Common myeloid progenitor, CD34-positive (primary cell): Measurements from ENCODE around the gene RGS2.

ENCODE experiments used
- CTCF ChIA-PET: fragments of 350-600 bp; sonication (Branson Sonifier 250); formaldehyde crosslinking; loops from one replicate; lab custom pipeline; 2021; ENCODE audit warnings: antibody characterized with exemption; lab: Charles Lee
- POLR2A ChIA-PET: fragments of 350-600 bp; sonication (Branson Sonifier 250); formaldehyde crosslinking; loops from one replicate; lab custom pipeline; 2021; ENCODE audit warnings: antibody characterized with exemption; lab: Charles Lee
- DNase-seq, 3 donors: peaks; one replicate each; pipeline versions ENCODE4 v3.0.0 to v3.0.0-alpha.2; 2013
- H3K27ac ChIP-seq, 2 experiments: 1 replicate in 1 of 2; 2 replicates in 1 of 2; pipeline ENCODE4 v1.7.0; 2013; ENCODE audit warnings: inconsistent platforms in 2 of 2, low read length in 2 of 2, mild to moderate bottlenecking in 2 of 2, low read depth in 1 of 2, moderate library complexity in 1 of 2; ENCODE audit not compliant: severe bottlenecking in 2 of 2, insufficient read depth in 1 of 2, poor library complexity in 1 of 2
- H3K27me3 ChIP-seq, 5 experiments: replicated peaks in 2 of 5; 1 replicate in 3 of 5; 2 replicates in 2 of 5; pipeline versions ENCODE4 v1.6.1 to v1.7.0; 2013; ENCODE audit warnings: low read length in 4 of 5, mild to moderate bottlenecking in 2 of 5, moderate library complexity in 2 of 5, inconsistent platforms in 1 of 5; ENCODE audit not compliant: insufficient read depth in 5 of 5, control insufficient read depth in 4 of 5
- H3K36me3 ChIP-seq, 4 experiments: 1 replicate in 2 of 4; 2 replicates in 2 of 4; pipeline versions ENCODE4 v1.6.1 to v1.7.0; 2013; ENCODE audit warnings: low read length in 3 of 4, control low read depth in 1 of 4, mild to moderate bottlenecking in 1 of 4; ENCODE audit not compliant: control insufficient read depth in 4 of 4, insufficient read depth in 4 of 4
- H3K4me1 ChIP-seq, 4 experiments: 1 replicate in 3 of 4; 2 replicates in 1 of 4; pipeline versions ENCODE4 v1.6.1 to v1.7.1; 2013; ENCODE audit warnings: low read length in 3 of 4, mild to moderate bottlenecking in 3 of 4, control low read depth in 1 of 4, inconsistent platforms in 1 of 4, moderate library complexity in 1 of 4; ENCODE audit not compliant: control insufficient read depth in 4 of 4, insufficient read depth in 4 of 4; ENCODE audit errors: control extremely low read depth in 1 of 4
- H3K4me3 ChIP-seq, 7 experiments: 1 replicate in 4 of 7; 2 replicates in 3 of 7; pipeline versions ENCODE4 v1.5.1 to v1.7.0; 2013; ENCODE audit warnings: mild to moderate bottlenecking in 7 of 7, low read length in 6 of 7, moderate library complexity in 6 of 7, inconsistent platforms in 2 of 7, low read depth in 2 of 7, control low read depth in 1 of 7; ENCODE audit not compliant: insufficient read depth in 4 of 7, control insufficient read depth in 1 of 7; ENCODE audit errors: extremely low read depth in 1 of 7
- H3K9me3 ChIP-seq, 5 experiments: 1 replicate in 4 of 5; 2 replicates in 1 of 5; pipeline versions ENCODE4 v1.6.1 to v1.7.1; 2013; ENCODE audit warnings: low read length in 4 of 5, mild to moderate bottlenecking in 2 of 5, inconsistent platforms in 1 of 5, low read depth in 1 of 5, moderate library complexity in 1 of 5; ENCODE audit not compliant: control insufficient read depth in 4 of 5, insufficient read depth in 2 of 5; ENCODE audit errors: control extremely low read depth in 1 of 5
- WGBS: methylation state at CpG from one replicate; pipeline ENCODE4 v1.1.5; 2013; ENCODE audit not compliant: insufficient coverage; 5-methylcytosine and 5-hydroxymethylcytosine counted together

RGS2 gene

DNA sequence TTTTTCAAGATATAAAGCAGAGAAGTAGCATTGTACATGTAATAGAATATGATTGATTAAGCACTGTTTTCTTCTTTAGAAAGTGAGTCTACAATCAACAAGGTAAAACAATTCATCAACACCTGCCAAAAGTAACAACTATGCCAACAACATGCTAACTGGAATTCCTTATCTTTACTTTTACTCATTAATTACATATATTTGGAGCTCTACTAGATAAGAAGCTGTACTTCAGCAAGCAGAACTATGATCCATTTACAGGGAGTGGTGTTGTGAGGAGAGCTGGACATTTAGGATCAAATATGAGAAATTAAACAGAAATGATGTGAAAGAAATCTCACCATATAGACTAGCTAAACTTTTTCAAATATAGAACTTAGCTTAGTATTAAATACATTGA, 51.0 kb downstream of the RGS2 start:
- POLR2A ChIA-PET = no interaction called here
- H3K27me3 ChIP-seq = no peaks in the 10 kb centered on the region
- CTCF ChIA-PET = no interaction called here
- H3K4me1 ChIP-seq = no peaks in the 10 kb centered on the region
- no peak overlapping the region for H3K4me3 ChIP-seq
- DNase-seq = no peak
- H3K9me3 ChIP-seq = no peaks in the 10 kb centered on the region
- H3K36me3 ChIP-seq = no peaks in the 10 kb centered on the region
- no peak overlapping the region for H3K27ac ChIP-seq

DNA sequence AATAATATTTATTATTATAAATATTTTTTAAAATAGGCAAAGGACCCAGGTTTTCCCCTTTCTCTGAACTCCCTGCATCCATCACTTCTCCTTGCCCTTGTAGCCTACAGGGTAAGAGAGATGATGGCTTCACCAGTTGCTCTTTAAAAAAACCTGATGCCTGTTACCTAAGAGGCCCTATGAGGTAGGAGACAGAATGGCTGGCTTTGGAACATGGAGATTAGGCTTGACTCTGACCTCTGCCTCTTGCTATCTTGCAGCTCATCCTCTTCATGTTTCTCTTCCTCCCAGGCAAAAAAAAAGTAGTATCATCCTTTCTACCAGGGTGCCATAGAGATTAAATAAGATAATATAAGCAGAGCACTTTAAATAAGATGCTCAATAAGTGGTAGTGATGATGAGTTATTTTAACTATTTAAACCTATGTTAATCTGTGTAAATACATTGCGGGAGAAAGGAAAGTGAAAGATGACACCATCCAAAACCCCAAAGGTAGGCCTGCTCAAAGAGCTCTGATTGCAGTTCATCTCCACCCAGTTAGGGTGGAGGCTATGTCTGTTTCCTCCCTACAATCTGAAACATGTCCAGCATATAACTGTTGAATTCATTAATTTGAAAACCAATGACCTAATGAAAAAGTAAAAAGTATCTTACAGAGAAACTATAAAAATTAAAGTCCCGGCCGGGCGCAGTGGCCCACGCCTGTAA, 51.8 kb downstream of the RGS2 start:
- no peak overlapping the region for H3K27ac ChIP-seq
- H3K9me3 ChIP-seq = no peaks in the 10 kb centered on the region
- 100% methylated on average over 4 of the region's 5 CpGs for WGBS
- POLR2A ChIA-PET = no interaction called here
- no peaks in the 10 kb centered on the region for H3K4me1 ChIP-seq
- H3K4me3 ChIP-seq = no peak overlapping the region
- H3K36me3 ChIP-seq = no peaks in the 10 kb centered on the region
- CTCF ChIA-PET = no interaction called here
- no peaks in the 10 kb centered on the region for H3K27me3 ChIP-seq
- DNase-seq = no peak

DNA sequence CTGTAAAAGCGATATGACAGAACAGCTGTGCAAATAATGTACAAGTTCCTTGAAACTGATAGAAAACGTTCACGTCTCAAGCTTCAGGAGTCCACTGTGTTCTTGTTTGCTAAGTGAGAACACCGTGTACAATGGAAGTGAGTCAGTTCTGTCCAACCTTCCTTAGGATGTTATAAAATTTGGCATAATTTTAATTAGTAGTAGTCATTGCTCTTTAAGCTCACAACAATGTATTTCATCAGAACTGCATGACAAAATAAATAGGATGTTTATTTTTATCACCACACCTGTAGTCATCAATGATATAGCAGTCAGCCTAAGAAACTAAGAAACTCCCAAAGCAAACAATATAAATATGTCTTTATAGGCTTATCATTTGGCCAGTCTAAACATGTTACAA, 53.0 kb downstream of the RGS2 start:
- POLR2A ChIA-PET = interaction anchor here (0.6 kb wide), 1 partner anchor 1739 kb away, joined by 5 read pairs; no protein-coding TSS in a partner anchor
- Histone ChIP-seq H3K27ac (no peak overlapping the region), H3K4me3 (no peak overlapping the region), H3K9me3 (no peaks in the 10 kb centered on the region), H3K36me3 (no peaks in the 10 kb centered on the region), H3K4me1 (peaks cover 0 to 2% (median 0%) of the 10 kb centered on the region in 4 experiments), H3K27me3 (no peaks in the 10 kb centered on the region)
- DNase-seq = no peak
- CTCF ChIA-PET = interaction anchor here (0.7 to 1.5 kb wide), 3 partner anchors 55 to 61 kb away, joined by 3 to 5 read pairs (median 3); no protein-coding TSS in a partner anchor
- WGBS = 100% methylated on average over 4 of the region's 4 CpGs
